Spleen (tissue), 7 donors: ENCODE results near the gene USP21.

ENCODE experiments used
- CTCF ChIP-seq, 11 experiments: fragments of 200-600 bp in 7 of 11; fragments of 450-650 bp in 4 of 11; sonication (generic) in 4 of 11; IDR thresholded peaks in 8 of 11; conservative IDR thresholded peaks in 3 of 11; 1 replicate in 7 of 11; 2 replicates in 4 of 11; pipeline versions ENCODE4 v1.4.0 to v1.8.0; 2016 to 2021; ENCODE audit warnings: antibody characterized with exemption in 11 of 11, inconsistent platforms in 4 of 11, mild to moderate bottlenecking in 1 of 11
- POLR2A ChIP-seq, 3 donors: fragments of 450-650 bp; IDR thresholded peaks; one replicate each; pipeline ENCODE4 v1.5.1; 2017; ENCODE audit warnings: antibody characterized with exemption in 3 of 3, mild to moderate bottlenecking in 1 of 3
- donor health status: DM: no; HTN: no; CAD: no; lungs with moderate emphysema.
- donor health status: DM: no; HTN: no; CAD: no.
- donor health status: DM: no; HTN: no; CAD: no.

- no peak for TF ChIP-seq POLR2A (IDR thresholded peaks at IDR 0.05)
- TF ChIP-seq CTCF (IDR thresholded peaks at IDR 0.05 in 8 of 11, conservative IDR thresholded peaks at IDR 0.05 in 3 of 11): no peak
Observed at GRCh38 chr1:161198897-161199431, 39.7 kb downstream of the USP21 start, which contains the start of gene ADAMTS4.
